ENCODE measurements around the gene MAFG. TPM values are rescaled to one million over a fixed set of nuclear protein-coding genes. Genes with fewer than 3 reads are reported as not detected.

Gene MAFG
- total and polyA plus RNA-seq, 2 of the 13 experiments (the other 11 are each of a cell fraction or from before 2014, with no cell fraction given), result 14.5 to 20.0 TPM

DNA sequence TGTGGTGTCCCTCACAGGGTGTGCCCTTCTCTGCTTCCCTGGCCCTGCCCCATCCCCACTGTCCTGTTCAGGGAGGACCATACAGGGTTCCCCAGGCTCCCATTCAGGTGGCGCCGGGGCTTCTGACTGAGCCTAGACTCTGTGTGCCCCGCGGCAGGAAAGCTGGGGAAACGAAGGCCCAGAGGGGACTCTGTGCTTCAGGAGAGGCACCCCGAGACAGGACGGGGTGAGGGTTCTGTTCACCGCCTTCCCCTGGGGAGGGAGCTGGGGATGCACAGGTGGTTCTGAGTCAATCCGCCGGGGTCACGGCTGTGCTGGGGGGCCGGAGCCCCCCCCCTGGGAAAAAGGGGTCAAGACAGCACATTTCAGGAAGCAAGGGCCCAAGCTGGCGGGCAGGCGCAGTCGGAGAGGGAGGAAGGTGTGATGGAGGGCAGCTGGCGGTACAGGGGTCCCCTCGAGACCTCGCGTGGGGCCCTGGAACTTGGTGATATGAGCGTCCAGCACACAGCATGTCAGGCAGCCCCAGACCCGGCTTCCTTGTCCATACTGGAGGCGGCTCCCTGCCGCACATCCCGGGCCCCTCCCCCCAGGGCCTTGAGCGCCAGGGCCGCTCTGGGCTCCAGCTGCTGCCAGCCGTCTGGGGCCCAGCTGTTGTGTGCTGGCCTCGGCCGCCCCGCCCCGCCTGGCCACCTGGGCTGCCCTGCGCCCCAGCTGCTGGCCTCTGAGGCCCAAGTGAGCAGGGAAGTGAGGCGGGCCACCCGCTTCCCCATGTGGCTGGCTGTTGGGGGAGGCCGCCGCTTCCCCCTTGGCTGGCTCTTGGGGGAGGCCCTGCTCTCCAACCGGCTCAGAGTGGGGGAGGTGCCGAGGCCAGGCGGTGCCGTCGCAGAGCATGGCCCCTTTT lies 39.1 kb upstream of the MAFG start (continued):
- TF ChIP-seq, protein P1, sequence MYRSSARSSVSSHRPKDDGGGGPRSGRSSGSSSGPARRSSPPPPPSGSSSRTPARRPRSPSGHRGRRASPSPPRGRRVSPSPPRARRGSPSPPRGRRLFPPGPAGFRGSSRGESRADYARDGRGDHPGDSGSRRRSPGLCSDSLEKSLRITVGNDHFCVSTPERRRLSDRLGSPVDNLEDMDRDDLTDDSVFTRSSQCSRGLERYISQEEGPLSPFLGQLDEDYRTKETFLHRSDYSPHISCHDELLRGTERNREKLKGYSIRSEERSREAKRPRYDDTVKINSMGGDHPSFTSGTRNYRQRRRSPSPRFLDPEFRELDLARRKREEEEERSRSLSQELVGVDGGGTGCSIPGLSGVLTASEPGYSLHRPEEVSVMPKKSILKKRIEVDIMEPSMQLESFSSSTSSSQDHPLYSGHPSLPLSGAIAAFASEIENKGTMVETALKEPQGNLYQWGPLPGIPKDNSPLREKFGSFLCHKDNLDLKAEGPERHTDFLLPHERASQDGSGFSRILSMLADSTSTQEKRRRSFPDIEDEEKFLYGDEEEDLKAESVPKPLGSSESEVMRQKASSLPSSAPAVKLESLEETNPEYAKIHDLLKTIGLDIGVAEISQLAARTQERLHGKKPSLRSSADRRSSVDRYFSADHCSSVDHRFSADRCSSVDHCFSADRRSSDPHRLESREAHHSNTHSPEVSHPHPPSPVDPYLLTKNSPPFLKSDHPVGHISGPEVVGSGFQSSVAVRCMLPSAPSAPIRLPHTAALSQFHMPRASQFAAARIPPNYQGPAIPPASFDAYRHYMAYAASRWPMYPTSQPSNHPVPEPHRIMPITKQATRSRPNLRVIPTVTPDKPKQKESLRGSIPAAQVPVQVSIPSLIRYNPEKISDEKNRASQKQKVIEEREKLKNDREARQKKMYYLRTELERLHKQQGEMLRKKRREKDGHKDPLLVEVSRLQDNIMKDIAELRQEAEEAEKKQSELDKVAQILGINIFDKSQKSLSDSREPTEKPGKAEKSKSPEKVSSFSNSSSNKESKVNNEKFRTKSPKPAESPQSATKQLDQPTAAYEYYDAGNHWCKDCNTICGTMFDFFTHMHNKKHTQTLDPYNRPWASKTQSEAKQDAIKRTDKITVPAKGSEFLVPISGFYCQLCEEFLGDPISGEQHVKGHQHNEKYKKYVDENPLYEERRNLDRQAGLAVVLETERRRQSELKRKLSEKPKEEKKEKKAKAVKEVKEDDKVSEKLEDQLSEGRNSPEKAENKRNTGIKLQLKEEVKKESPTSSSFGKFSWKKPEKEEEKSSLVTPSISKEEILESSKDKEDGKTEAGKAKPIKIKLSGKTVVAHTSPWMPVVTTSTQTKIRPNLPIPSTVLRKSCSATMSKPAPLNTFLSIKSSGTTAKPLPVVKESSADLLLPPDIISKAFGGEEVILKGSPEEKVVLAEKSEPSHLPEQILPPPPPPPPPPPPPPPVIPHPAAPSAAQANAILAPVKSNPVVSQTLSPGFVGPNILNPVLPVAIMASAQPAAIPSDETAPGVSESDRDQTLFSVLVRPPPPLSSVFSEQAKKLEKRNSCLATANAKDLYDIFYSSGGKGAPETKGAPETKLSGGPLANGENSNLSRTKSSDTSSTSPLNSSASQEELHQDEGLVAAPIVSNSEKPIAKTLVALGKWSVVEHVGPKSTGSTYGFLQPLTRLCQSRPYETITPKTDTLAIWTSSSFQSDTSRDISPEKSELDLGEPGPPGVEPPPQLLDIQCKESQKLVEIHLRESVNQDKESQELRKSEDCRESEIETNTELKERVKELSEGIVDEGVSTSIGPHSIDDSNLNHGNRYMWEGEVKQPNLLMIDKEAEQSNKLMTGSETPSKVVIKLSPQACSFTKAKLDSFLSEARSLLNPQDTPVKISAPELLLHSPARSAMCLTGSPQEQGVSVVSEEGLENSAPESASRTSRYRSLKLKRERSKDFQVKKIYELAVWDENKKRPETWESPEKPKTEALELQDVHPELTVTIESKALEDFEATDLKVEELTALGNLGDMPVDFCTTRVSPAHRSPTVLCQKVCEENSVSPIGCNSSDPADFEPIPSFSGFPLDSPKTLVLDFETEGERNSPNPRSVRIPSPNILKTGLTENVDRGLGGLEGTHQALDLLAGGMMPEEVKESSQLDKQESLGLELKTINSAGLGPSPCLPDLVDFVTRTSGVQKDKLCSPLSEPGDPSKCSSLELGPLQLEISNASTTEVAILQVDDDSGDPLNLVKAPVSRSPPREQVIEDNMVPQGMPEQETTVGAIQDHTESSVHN (CRISPR knock-in tag; IDR thresholded peaks at IDR 0.05), result peak; percentile 92; the same call in 1 of the 2 replicates
- TF ChIP-seq, protein P2, sequence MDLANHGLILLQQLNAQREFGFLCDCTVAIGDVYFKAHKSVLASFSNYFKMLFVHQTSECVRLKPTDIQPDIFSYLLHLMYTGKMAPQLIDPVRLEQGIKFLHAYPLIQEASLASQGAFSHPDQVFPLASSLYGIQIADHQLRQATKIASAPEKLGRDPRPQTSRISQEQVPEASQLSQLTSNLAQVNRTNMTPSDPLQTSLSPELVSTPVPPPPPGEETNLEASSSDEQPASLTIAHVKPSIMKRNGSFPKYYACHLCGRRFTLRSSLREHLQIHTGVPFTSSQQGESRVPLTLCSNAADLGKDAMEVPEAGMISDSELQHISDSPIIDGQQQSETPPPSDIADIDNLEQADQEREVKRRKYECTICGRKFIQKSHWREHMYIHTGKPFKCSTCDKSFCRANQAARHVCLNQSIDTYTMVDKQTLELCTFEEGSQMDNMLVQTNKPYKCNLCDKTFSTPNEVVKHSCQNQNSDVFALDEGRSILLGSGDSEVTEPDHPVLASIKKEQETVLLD (CRISPR knock-in tag; IDR thresholded peaks at IDR 0.05; ENCODE audit: low read depth), result peak; percentile 64; the same call in 1 of the 2 replicates
- TF ChIP-seq SALL2 (CRISPR knock-in tag; IDR thresholded peaks at IDR 0.05) (peak; percentile 43; the same call in 1 of the 2 replicates), TCF7 (IDR thresholded peaks at IDR 0.05; ENCODE audit: low read depth) (peak; percentile 44; the same call in 1 of the 2 replicates), RCOR2 (CRISPR knock-in tag; IDR thresholded peaks at IDR 0.05) (peak; percentile 78), ZNF12 (CRISPR knock-in tag; IDR thresholded peaks at IDR 0.05) (peak; percentile 69; the same call in 1 of the 2 replicates), MAZ (IDR thresholded peaks at IDR 0.05; ENCODE audit: borderline replicate concordance, low read depth, low read length) (peak; percentile 66), MAZ (CRISPR knock-in tag; IDR thresholded peaks at IDR 0.05; ENCODE audit: low read depth) (peak; percentile 94), ZNF235 (CRISPR knock-in tag; IDR thresholded peaks at IDR 0.05; ENCODE audit: borderline replicate concordance) (0 out of 2 replicates have a peak, but pooled peaks have one; percentile 63), ZNF770 (CRISPR knock-in tag; IDR thresholded peaks at IDR 0.05) (peak; percentile 86), SMYD3 (CRISPR knock-in tag; IDR thresholded peaks at IDR 0.05) (peak; percentile 85; the same call in 1 of the 2 replicates), BORCS8-MEF2B (CRISPR knock-in tag; IDR thresholded peaks at IDR 0.05) (peak; percentile 92)

Data from HepG2 (cell line).